T-helper 17 cell (primary cell): ENCODE measurements around the gene NRG4. TPM values are rescaled to one million over a fixed set of nuclear protein-coding genes. Genes with fewer than 3 reads are reported as not detected.
"Not testable (repeated sequence)": the region's sequence is repeated elsewhere in the genome, so short reads cannot be mapped to it uniquely, and the experiment has no call there.

Source experiments
- ATAC-seq: fragments of 150-1000 bp; cut with Tn5 transposase; 2 replicates; pipeline ENCODE4 v1.10.0; 2021; ENCODE audit warnings: mild to moderate bottlenecking, moderate library complexity
- DNase-seq, 3 donors: peaks; one replicate each; pipeline versions ENCODE4 v3.0.0 to v3.0.0-alpha.2; 2020 to 2021
- H3K9me3 ChIP-seq: one replicate; pipeline ENCODE4 v1.7.0; 2013; ENCODE audit warnings: low read length, mild to moderate bottlenecking; ENCODE audit not compliant: control insufficient read depth, poor library complexity, severe bottlenecking
- H3K27ac Mint-ChIP-seq: one replicate; pipeline ENCODE4 v1.8.0; 2022; ENCODE audit warnings: mild to moderate bottlenecking, moderate library complexity, mixed read lengths
- H3K27me3 Mint-ChIP-seq: one replicate; pipeline ENCODE4 v1.8.0; 2022; ENCODE audit warnings: mixed read lengths
- H3K36me3 Mint-ChIP-seq: one replicate; pipeline ENCODE4 v1.8.0; 2022; ENCODE audit warnings: low read depth, mixed read lengths
- H3K4me1 Mint-ChIP-seq: one replicate; pipeline ENCODE4 v1.8.0; 2022; ENCODE audit warnings: mild to moderate bottlenecking, mixed read lengths
- H3K4me3 Mint-ChIP-seq: one replicate; pipeline ENCODE4 v1.8.0; 2022; ENCODE audit warnings: mild to moderate bottlenecking, moderate library complexity, mixed read lengths
- total RNA-seq, 4 donors: library from RNA in 2 of 4; stranded (reverse) in 2 of 4; gene quantifications; one replicate each; pipeline ENCODE4 v1.2.3 and lab custom pipeline; 2022 to 2026

Gene NRG4
- total RNA-seq, 2 donors from 2014 or later: not detected

- no peak overlapping the region for H3K4me3 Mint-ChIP-seq
- DNase-seq: no peak
- peaks cover 49% of the 10 kb centered on the region for H3K27me3 Mint-ChIP-seq
- H3K27ac Mint-ChIP-seq: no peak overlapping the region
- H3K9me3 ChIP-seq: no peaks in the 10 kb centered on the region
- no peak for ATAC-seq
- H3K36me3 Mint-ChIP-seq: peaks cover 5% of the 10 kb centered on the region
- H3K4me1 Mint-ChIP-seq: peaks cover 3% of the 10 kb centered on the region
Observed at GRCh38 chr15:75982468-75982867, 29.8 kb downstream of the NRG4 start.

- no peak overlapping the region for H3K27ac Mint-ChIP-seq
- peaks cover 49% of the 10 kb centered on the region for H3K27me3 Mint-ChIP-seq
- no peaks in the 10 kb centered on the region for H3K9me3 ChIP-seq
- ATAC-seq: no peak
- DNase-seq: no peak
- H3K36me3 Mint-ChIP-seq: peaks cover 5% of the 10 kb centered on the region
- H3K4me3 Mint-ChIP-seq: no peak overlapping the region
- peaks cover 3% of the 10 kb centered on the region for H3K4me1 Mint-ChIP-seq
Observed at GRCh38 chr15:75981149-75981815, 30.9 kb downstream of the NRG4 start.

GRCh38 chr15:75976766-75977165, 35.5 kb downstream of the NRG4 start:
- H3K9me3 ChIP-seq, H3K4me1 Mint-ChIP-seq, H3K4me3 Mint-ChIP-seq, ATAC-seq, H3K27ac Mint-ChIP-seq, H3K36me3 Mint-ChIP-seq, DNase-seq: not testable (repeated sequence)
- peaks cover 41% of the 10 kb centered on the region for H3K27me3 Mint-ChIP-seq

GRCh38 chr15:75966073-75966472, 46.2 kb downstream of the NRG4 start:
- H3K4me1 Mint-ChIP-seq: no peaks in the 10 kb centered on the region
- ATAC-seq (no peak), DNase-seq (no peak)
- no peak overlapping the region for H3K27ac Mint-ChIP-seq
- H3K36me3 Mint-ChIP-seq: no peaks in the 10 kb centered on the region
- H3K9me3 ChIP-seq: no peaks in the 10 kb centered on the region
- H3K27me3 Mint-ChIP-seq: peaks cover 6% of the 10 kb centered on the region
- no peak overlapping the region for H3K4me3 Mint-ChIP-seq

GRCh38 chr15:75961331-75961730, 50.9 kb downstream of the NRG4 start:
- H3K27ac Mint-ChIP-seq: no peak overlapping the region
- H3K36me3 Mint-ChIP-seq: no peaks in the 10 kb centered on the region
- no peaks in the 10 kb centered on the region for H3K4me1 Mint-ChIP-seq
- no peak overlapping the region for H3K4me3 Mint-ChIP-seq
- H3K27me3 Mint-ChIP-seq: peaks cover 25% of the 10 kb centered on the region
- no peak for ATAC-seq
- no peaks in the 10 kb centered on the region for H3K9me3 ChIP-seq
- DNase-seq: no peak

GRCh38 chr15:75955720-75956119, 56.5 kb downstream of the NRG4 start:
- H3K27me3 Mint-ChIP-seq: peaks cover 58% of the 10 kb centered on the region
- H3K9me3 ChIP-seq: no peaks in the 10 kb centered on the region
- H3K4me3 Mint-ChIP-seq: no peak overlapping the region
- no peak for ATAC-seq
- H3K4me1 Mint-ChIP-seq: peaks cover 5% of the 10 kb centered on the region
- DNase-seq: no peak
- no peaks in the 10 kb centered on the region for H3K36me3 Mint-ChIP-seq
- H3K27ac Mint-ChIP-seq: no peak overlapping the region

- DNase-seq: no peak
Observed at GRCh38 chr15:75952525-75952924, 59.7 kb downstream of the NRG4 start.

GRCh38 chr15:75948761-75949296, 63.4 kb downstream of the NRG4 start:
- H3K27me3 Mint-ChIP-seq: peaks cover 56% of the 10 kb centered on the region

More at GRCh38 chr15:75952525-75952924, 59.7 kb downstream of the NRG4 start:
- H3K4me1 Mint-ChIP-seq: peaks cover 5% of the 10 kb centered on the region
- H3K27me3 Mint-ChIP-seq: peaks cover 68% of the 10 kb centered on the region
- H3K4me3 Mint-ChIP-seq: no peak overlapping the region
- H3K9me3 ChIP-seq: no peaks in the 10 kb centered on the region
- no peak overlapping the region for H3K27ac Mint-ChIP-seq
- H3K36me3 Mint-ChIP-seq: no peaks in the 10 kb centered on the region
- ATAC-seq: no peak

GRCh38 chr15:75947092-75947491, 65.1 kb downstream of the NRG4 start:
- DNase-seq (no peak), ATAC-seq (no peak)
- Mint-ChIP-seq H3K27me3 (peaks cover 47% of the 10 kb centered on the region), H3K4me3 (no peak overlapping the region), H3K4me1 (no peaks in the 10 kb centered on the region), H3K36me3 (no peaks in the 10 kb centered on the region), H3K27ac (no peak overlapping the region)
- H3K9me3 ChIP-seq: no peaks in the 10 kb centered on the region

More at GRCh38 chr15:75948761-75949296, 63.4 kb downstream of the NRG4 start:
- no peak for DNase-seq
- Mint-ChIP-seq H3K36me3 (no peaks in the 10 kb centered on the region), H3K4me3 (no peak overlapping the region), H3K4me1 (peaks cover 5% of the 10 kb centered on the region), H3K27ac (no peak overlapping the region)
- H3K9me3 ChIP-seq: no peaks in the 10 kb centered on the region
- ATAC-seq: no peak

- Mint-ChIP-seq H3K27me3 (peaks cover 39% of the 10 kb centered on the region), H3K4me1 (no peaks in the 10 kb centered on the region), H3K4me3 (no peak overlapping the region), H3K27ac (no peak overlapping the region), H3K36me3 (no peaks in the 10 kb centered on the region)
- H3K9me3 ChIP-seq: no peaks in the 10 kb centered on the region
- ATAC-seq (no peak), DNase-seq (no peak)
Observed at GRCh38 chr15:75945953-75946352, 66.3 kb downstream of the NRG4 start.

- Mint-ChIP-seq H3K4me1 (no peaks in the 10 kb centered on the region), H3K27ac (no peak overlapping the region), H3K27me3 (peaks cover 22% of the 10 kb centered on the region), H3K4me3 (no peak overlapping the region), H3K36me3 (no peaks in the 10 kb centered on the region)
- ATAC-seq: no peak
- no peak for DNase-seq
- no peaks in the 10 kb centered on the region for H3K9me3 ChIP-seq
Observed at GRCh38 chr15:75943713-75944215, 68.5 kb downstream of the NRG4 start.

- H3K4me1 Mint-ChIP-seq: no peaks in the 10 kb centered on the region
- no peak for ATAC-seq
- H3K27me3 Mint-ChIP-seq: peaks cover 19% of the 10 kb centered on the region
- H3K9me3 ChIP-seq: no peaks in the 10 kb centered on the region
- peaks cover 5% of the 10 kb centered on the region for H3K36me3 Mint-ChIP-seq
- DNase-seq: no peak
- no peak overlapping the region for H3K4me3 Mint-ChIP-seq
- H3K27ac Mint-ChIP-seq: no peak overlapping the region
Observed at GRCh38 chr15:75943246-75943645, 69.0 kb downstream of the NRG4 start.

GRCh38 chr15:75942464-75942863, 69.8 kb downstream of the NRG4 start:
- no peaks in the 10 kb centered on the region for H3K9me3 ChIP-seq
- DNase-seq (no peak), ATAC-seq (no peak)
- Mint-ChIP-seq H3K4me3 (no peak overlapping the region), H3K4me1 (no peaks in the 10 kb centered on the region), H3K27me3 (peaks cover 13% of the 10 kb centered on the region), H3K27ac (no peak overlapping the region), H3K36me3 (peaks cover 5% of the 10 kb centered on the region)

- no peak for DNase-seq
- ATAC-seq: no peak
- Mint-ChIP-seq H3K4me3 (no peak overlapping the region), H3K27ac (no peak overlapping the region), H3K4me1 (peaks cover 25% of the 10 kb centered on the region), H3K27me3 (no peaks in the 10 kb centered on the region), H3K36me3 (peaks cover 7% of the 10 kb centered on the region)
- no peaks in the 10 kb centered on the region for H3K9me3 ChIP-seq
Observed at GRCh38 chr15:75930866-75931265, 81.4 kb downstream of the NRG4 start.
